Hematopoietic multipotent progenitor cell treated with erythropoietin and hydrocortisone succinate and interleukin-3 and kit ligand, for 17 days (in vitro differentiated cells): ENCODE data around the gene MAGEA6.

Experiments used
- DNase-seq: peaks from one replicate; pipeline ENCODE4 v3.0.0-alpha.2; 2015; ENCODE audit warnings: low spot score

MAGEA6 gene

GRCh38 chrX:152733261-152733975 is 36.1 kb downstream of the MAGEA6 start, which contains the start of the genes CSAG1 and MAGEA12:
Gene CSAG1, minus strand, starts transcription at chrX:152733721. Its CDS starts 1,261 bp downstream, at chrX:152732460.
Gene MAGEA12, plus strand, starts transcription at chrX:152733757. Its CDS starts 2,405 bp downstream, at chrX:152736162.
- DNase-seq, result no peak

DNA sequence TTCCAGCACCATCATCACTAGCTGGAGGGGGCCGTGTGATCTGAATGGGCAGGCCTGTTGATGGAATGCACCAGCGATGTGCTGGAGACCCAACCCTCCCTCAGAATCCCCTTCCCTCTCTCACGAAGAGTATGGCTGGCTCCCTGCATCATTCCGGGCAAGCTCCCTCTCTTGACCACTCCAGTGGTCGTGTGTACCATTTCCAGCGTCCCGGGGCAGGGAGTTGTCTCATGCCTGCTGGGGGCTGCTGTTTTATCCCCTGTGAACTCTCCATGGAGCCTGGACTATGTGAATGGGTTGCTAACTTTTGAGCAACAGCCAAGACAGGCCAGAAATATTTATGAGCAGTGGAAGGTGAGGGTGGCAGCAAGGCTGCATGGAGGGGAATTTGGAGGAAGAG is 44.1 kb downstream of the MAGEA6 start:
- no peak for DNase-seq
